Measurements from ENCODE around the gene TMX3. TPM values are rescaled to one million over a fixed set of nuclear protein-coding genes. Genes with fewer than 3 reads are reported as not detected.

The TMX3 gene
- total RNA-seq, 1 donor from 2014 or later: 56.4 TPM

DNA sequence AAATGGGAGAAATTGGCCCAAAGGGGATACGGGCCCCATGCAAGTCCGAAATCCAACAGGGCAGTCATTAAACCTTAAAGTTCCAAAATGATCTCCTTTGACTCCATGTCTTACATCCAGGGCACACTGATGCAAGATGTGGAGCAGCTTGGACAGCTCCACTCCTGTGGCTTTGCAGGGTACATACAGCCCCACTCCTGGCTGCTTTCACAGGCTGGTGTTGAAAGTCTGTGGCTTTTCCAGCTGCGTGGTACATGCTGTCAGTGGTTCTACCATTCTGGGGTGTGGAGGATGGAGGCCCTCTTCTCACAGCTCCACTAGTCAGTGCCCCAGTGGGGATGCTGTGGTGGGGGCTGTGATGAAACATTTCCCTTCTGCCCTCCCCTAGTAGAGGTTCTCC is 8.6 kb upstream of the TMX3 start:
- intact Hi-C loops (cut with DNase I): no loop called here
- no peaks in the 10 kb centered on the region for H3K27me3 ChIP-seq
- DNase-seq: no peak
- H3K36me3 ChIP-seq: no peaks in the 10 kb centered on the region
- no peak overlapping the region for H3K27ac ChIP-seq
- no peak for ATAC-seq
- TF ChIP-seq, protein P1, sequence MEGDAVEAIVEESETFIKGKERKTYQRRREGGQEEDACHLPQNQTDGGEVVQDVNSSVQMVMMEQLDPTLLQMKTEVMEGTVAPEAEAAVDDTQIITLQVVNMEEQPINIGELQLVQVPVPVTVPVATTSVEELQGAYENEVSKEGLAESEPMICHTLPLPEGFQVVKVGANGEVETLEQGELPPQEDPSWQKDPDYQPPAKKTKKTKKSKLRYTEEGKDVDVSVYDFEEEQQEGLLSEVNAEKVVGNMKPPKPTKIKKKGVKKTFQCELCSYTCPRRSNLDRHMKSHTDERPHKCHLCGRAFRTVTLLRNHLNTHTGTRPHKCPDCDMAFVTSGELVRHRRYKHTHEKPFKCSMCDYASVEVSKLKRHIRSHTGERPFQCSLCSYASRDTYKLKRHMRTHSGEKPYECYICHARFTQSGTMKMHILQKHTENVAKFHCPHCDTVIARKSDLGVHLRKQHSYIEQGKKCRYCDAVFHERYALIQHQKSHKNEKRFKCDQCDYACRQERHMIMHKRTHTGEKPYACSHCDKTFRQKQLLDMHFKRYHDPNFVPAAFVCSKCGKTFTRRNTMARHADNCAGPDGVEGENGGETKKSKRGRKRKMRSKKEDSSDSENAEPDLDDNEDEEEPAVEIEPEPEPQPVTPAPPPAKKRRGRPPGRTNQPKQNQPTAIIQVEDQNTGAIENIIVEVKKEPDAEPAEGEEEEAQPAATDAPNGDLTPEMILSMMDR (IDR thresholded peaks at IDR 0.05): no peak
- H3K4me1 ChIP-seq: no peaks in the 10 kb centered on the region
- no peak overlapping the region for H3K4me3 ChIP-seq
- H3K9me3 ChIP-seq: no peaks in the 10 kb centered on the region

DNA sequence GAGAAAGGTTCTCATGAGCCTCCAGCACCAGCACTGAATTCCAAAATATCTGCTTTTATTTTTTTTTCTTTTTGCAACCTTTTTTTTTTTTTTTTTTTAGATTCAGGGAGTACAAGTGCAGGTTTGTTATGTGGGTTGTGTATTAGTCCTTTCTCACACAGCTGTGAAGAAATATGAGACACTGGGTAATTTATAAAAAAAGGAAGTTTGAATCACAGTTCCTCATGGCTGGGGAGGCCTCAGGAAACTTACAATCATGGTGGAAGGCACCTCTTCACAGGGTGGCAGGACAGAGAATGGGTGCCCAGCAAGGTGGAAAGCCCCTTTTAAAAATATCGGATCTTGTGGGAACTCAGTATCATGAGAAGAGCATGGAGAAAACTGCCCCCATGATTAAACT is 7.9 kb upstream of the TMX3 start:
- TF ChIP-seq, protein P1 (IDR thresholded peaks at IDR 0.05): no peak
- Histone ChIP-seq H3K27ac (peak overlapping the region; percentile 80), H3K27me3 (no peaks in the 10 kb centered on the region), H3K9me3 (no peaks in the 10 kb centered on the region), H3K36me3 (no peaks in the 10 kb centered on the region), H3K4me3 (no peak overlapping the region), H3K4me1 (no peaks in the 10 kb centered on the region)
- intact Hi-C loops (cut with DNase I): no loop called here
- ATAC-seq (no peak), DNase-seq (no peak)

DNA sequence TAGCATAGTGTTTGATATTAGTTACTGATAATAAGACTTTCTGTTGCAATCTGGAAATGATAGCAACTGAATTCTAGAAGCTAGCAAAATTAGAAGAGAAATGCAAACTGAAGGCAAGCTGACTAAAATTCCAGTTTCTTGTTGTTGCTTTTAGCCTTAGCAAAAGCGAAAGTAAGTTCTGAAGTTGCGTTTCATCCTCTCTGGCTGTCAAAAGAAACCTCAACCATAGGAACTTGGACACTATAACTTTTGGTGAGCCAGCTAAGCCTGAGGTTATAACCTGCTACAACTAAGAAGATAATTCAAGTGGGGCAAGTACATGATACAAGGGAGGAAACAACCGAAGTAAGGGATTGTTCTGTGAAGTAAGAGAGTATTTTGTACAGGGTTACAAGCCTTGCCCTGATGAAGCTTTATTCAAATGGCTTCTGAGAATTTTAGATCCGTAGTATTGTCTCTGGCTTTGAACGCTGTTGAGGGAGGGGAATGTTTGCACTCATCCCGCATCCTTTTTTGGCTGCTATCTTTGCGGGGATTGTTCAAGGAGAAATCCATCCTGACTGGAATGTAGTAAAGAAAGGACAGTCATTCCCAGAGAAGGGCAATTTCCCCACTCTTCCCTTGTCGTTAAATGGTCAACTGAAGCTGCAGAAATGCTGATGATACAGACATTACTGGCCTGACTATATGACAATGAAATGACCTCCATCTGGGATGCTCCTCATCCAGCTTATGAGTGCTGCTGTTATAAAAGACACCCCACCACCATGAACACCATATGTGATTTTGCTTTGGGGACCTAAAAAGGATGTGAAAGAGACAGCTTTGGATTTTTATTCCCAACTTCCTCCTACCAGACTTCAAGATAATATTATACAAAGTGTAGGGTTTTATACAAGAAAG is 7.0 kb upstream of the TMX3 start:
- no peak for DNase-seq
- H3K4me1 ChIP-seq: no peaks in the 10 kb centered on the region
- H3K4me3 ChIP-seq: peak overlapping the region; percentile 39
- H3K36me3 ChIP-seq: no peaks in the 10 kb centered on the region
- no peak for ATAC-seq
- intact Hi-C loops (cut with DNase I): no loop called here
- peak overlapping the region; percentile 80 for H3K27ac ChIP-seq
- no peaks in the 10 kb centered on the region for H3K9me3 ChIP-seq
- TF ChIP-seq, protein P1 (IDR thresholded peaks at IDR 0.05): no peak
- no peaks in the 10 kb centered on the region for H3K27me3 ChIP-seq

DNA sequence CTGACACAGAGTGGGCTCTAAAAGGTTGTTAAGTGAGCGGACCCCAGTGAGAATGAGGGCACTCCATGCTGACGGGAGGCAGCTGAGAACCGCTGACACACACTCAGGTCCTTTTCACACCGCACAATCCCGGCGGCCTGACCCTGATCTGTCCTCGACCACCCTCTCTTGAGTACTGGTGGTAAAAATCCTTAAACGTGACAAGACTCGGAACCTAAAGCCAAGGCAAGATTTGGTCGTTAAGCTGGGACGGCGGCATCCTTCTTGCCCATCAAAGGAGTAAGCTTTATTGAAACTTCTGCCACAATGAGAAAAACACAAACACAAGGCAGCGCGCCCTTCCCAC is 569 bp downstream of the TMX3 start:
- Histone ChIP-seq H3K36me3 (peaks cover 41% of the 10 kb centered on the region), H3K27me3 (no peaks in the 10 kb centered on the region), H3K4me3 (peak overlapping the region; percentile 95), H3K27ac (peak overlapping the region; percentile 86), H3K4me1 (peaks cover 15% of the 10 kb centered on the region), H3K9me3 (no peaks in the 10 kb centered on the region)
- intact Hi-C loops (cut with DNase I): no loop called here
- TF ChIP-seq, protein P1 (IDR thresholded peaks at IDR 0.05): no peak
- DNase-seq (no peak), ATAC-seq (peak; percentile 5)

DNA sequence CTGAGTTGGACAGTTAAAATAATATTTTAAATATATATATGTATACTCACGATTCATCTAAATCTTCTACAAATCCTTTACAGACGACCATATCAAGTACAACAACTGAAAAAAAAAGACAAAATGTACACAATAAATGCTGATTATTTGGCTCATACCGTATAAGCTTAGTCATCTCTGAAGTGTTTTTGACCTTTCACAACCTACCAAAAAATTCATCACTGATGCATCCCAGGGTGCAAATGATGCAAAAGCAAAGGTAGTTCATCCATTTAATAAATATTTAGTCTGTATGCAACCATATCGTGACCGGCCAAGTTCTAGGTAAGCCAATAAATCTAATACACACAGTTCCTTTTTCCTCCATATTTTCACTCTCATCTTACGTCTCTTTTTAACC is 1.1 kb downstream of the TMX3 start:
- peak overlapping the region; percentile 95 for H3K4me3 ChIP-seq

More for the DNA sequence above, 1.1 kb downstream of the TMX3 start:
- H3K36me3 ChIP-seq: peaks cover 46% of the 10 kb centered on the region
- no peak for DNase-seq
- TF ChIP-seq, protein P1 (IDR thresholded peaks at IDR 0.05): no peak
- intact Hi-C loops (cut with DNase I): no loop called here
- ATAC-seq: no peak
- H3K27ac ChIP-seq: peak overlapping the region; percentile 86
- no peaks in the 10 kb centered on the region for H3K9me3 ChIP-seq
- H3K4me1 ChIP-seq: peaks cover 15% of the 10 kb centered on the region
- H3K27me3 ChIP-seq: no peaks in the 10 kb centered on the region

All from upper lobe of right lung (tissue), 1 donor.